ENCODE results near the gene FOXJ2.
"Not testable (repeated sequence)": the region's sequence is repeated elsewhere in the genome, so short reads cannot be mapped to it uniquely, and the experiment has no call there.

GRCh38 chr12:8004897-8005296 lies 27.6 kb upstream of the FOXJ2 start:
- TF ChIP-seq SMAD5 (IDR thresholded peaks at IDR 0.05; ENCODE audit: low read depth); BHLHE40 (IDR thresholded peaks at IDR 0.05; ENCODE audit: borderline replicate concordance in 1 of 2, low read depth in 2 of 2, low read length in 1 of 2); CTCF (IDR thresholded peaks at IDR 0.05 in 2 of 3, conservative IDR thresholded peaks at IDR 0.05 in 1 of 3; ENCODE audit: control insufficient read depth in 2 of 3, extremely low read depth in 1 of 3, insufficient read depth in 1 of 3, low read depth in 3 of 3, low read length in 3 of 3); SUZ12 (IDR thresholded peaks at IDR 0.05; ENCODE audit: unreplicated experiment); FOXM1 (IDR thresholded peaks at IDR 0.05; ENCODE audit: low read depth, low read length); POLR2AphosphoS5 (IDR thresholded peaks at IDR 0.05; ENCODE audit: low read length); RCOR1 (conservative IDR thresholded peaks at IDR 0.05; ENCODE audit: low read depth, low read length); EP300 (IDR thresholded peaks at IDR 0.05; ENCODE audit: borderline replicate concordance in 1 of 2, control insufficient read depth in 1 of 2, low read depth in 2 of 2, low read length in 2 of 2); PML (IDR thresholded peaks at IDR 0.05; ENCODE audit: low read length); JUNB (IDR thresholded peaks at IDR 0.05); CBFB (IDR thresholded peaks at IDR 0.05; ENCODE audit: low read depth); GATAD2B (conservative IDR thresholded peaks at IDR 0.05; ENCODE audit: low read depth); RAD21 (IDR thresholded peaks at IDR 0.05; ENCODE audit: insufficient read depth, low read depth, low read length): not testable (repeated sequence)
